Brain pericyte (primary cell): Measurements from ENCODE around the gene ERP44.
"Not testable (repeated sequence)": the region's sequence is repeated elsewhere in the genome, so short reads cannot be mapped to it uniquely, and the experiment has no call there.

ENCODE experiments used
- DNase-seq: peaks from one replicate; pipeline ENCODE4 v3.0.0-alpha.2; 2012; ENCODE audit warnings: low read depth, low spot score

Gene ERP44

GRCh38 chr9:100098887-100099721, at the start of gene ERP44, which contains the start of gene INVS:
TSS of gene ERP44 (minus strand) at chr9:100099000. CDS start at chr9:100098840, 160 bp downstream.
TSS of gene INVS (plus strand) at chr9:100099243. CDS start at chr9:100104522, 5,279 bp downstream.
- peak; percentile 96 for DNase-seq

DNA sequence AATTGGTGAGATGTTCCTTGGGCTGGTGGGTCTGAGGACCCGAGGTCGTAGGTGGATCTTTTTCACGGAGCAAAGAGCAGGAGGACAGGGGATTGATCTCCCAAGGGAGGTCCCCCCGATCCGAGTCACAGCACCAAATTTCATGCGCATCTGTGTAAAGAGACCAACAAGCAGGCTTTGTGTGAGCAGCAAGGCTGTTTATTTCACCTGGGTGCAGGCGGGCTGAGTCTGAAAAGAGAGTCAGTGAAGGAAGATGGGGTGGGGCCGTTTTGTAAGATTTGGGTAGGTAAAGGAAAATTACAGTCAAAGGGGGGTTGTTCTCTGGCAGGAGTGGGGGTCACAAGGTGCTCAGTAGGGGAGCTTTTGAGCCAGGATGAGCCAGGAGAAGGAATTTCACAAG, 47.2 kb upstream of the ERP44 start:
- not testable (repeated sequence) for DNase-seq

- not testable (repeated sequence) for DNase-seq
These were observed 46.6 kb upstream of the ERP44 start for GRCh38 chr9:100145167-100145934.

DNA sequence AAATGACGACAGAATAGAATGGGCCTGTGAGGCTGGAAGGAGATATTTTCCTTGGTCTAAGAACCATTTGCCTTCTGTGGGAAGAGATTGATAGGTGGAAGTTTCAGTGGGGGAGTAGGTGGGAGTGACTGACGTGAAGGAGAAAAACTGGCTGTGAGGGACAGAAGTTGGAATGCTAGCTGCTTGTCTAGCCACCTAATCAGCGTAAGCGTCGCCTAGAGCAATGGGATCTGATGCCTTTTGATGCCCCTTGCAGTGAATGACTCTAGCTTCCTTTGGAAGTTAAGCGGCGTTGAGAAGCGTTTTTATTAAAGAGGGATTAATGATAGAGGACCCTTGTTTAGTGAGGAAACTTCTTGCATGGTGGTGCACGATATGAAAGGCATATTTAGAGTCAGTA, 43.1 kb upstream of the ERP44 start:
- not testable (repeated sequence) for DNase-seq

DNA sequence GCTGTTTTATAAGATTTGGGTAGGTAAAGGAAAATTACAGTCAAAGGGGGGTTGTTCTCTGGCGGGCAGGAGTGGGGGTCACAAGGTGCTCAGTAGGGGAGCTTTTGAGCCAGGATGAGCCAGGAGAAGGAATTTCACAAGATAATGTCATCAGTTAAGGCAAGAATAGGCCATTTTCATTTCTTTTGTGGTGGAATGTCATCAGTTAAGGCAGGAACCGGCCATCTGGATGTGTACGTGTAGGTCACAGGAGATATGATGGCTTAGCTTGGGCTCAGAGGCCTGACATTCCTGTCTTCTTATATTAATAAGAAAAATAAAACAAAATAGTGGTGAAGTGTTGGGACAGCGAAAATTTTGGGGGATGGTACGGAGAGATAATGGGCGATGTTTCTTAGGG, 41.5 kb upstream of the ERP44 start:
- not testable (repeated sequence) for DNase-seq

DNA sequence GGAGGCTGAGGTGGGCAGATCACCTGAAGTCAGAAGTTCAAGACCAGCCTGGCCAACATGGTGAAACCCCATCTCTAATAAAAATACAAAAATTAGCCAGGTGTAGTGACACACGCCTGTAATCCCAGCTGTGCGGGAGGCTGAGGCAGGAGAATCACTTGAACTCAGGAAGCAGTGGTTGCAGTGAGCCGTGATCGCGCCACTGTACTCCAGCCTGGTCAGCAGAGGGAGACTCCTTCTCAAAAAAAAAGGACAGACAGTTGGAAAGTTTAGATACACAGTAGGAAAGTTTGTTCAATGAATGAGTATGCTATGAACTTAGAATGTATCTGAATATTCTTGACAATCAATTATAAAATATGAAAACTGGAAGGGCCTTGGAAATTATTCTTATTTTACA, 38.0 kb upstream of the ERP44 start:
- DNase-seq = not testable (repeated sequence)

DNA sequence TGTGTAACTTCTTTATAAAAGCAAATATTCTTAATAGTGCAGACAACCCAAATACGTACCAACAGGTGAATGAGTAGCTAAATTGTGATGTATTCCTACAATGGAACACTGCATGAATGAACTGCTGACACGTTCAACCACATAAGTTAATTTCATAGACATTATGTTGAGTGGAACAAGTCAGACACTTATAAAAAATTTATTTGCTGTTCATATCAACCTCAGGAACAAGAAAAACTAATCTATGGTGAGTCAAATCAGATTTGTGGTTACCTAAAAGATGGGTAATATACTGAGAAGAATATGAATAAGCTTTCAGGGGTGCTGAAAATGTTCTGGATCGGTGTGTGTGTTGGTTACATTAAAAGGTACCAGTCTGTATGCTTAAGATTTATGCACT, 35.9 kb upstream of the ERP44 start:
- no peak for DNase-seq

- DNase-seq = no peak
These were observed 33.2 kb upstream of the ERP44 start for GRCh38 chr9:100131875-100132430.

DNA sequence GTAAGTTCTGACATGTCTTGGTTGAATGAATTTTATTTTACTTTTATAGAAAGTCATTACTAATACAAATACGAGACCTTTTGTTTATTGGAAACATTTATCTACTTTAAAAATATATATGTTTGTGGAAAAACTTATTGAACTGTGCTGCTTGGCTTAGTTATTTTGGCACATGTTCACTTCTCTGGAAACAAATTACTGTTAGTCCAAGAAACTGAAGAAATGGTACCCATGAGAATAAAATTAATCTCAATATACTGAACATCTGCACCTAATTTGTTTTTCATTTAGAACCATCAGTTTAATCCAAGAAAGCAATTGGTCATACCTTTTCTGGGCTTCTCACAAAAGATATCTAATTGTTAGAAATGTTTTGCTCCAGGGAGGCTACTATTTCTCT, 32.4 kb upstream of the ERP44 start:
- DNase-seq = no peak

DNA sequence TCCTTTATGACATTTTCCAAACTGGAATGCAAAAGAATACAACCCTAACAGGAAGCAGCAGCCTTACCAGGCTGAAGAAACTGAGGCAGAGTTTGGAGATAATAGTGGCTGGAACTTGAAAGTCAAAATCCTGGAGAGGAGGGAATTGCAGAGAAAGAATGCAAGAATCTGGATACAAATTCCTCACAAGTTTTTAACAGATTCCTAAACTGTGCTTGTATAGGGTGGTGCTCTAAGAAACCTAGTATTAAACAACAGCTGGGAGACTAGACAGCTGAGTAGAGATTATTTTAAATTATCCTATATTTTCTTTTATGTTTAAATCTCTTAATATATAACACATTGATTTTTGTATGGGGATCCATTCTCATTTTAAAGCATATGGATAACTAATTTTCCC, 31.0 kb upstream of the ERP44 start:
- DNase-seq = no peak

DNA sequence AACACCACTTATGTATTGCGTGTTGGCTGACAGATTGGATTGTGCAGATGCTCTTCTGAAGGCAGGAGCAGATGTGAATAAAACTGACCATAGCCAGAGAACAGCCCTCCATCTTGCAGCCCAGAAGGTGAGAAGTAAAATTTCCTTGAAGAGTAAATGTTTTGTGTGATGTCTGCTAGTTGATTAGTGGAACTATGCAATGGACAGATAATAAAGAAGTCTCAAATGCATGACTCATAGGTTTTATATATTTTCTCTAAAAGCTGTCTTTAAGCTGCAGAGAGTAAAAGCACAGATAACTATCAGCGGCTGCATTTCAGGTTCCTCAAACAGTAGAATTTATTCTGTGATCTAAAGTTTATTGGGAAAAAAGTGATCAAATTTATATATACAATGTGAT, 27.6 kb upstream of the ERP44 start:
- no peak for DNase-seq

DNA sequence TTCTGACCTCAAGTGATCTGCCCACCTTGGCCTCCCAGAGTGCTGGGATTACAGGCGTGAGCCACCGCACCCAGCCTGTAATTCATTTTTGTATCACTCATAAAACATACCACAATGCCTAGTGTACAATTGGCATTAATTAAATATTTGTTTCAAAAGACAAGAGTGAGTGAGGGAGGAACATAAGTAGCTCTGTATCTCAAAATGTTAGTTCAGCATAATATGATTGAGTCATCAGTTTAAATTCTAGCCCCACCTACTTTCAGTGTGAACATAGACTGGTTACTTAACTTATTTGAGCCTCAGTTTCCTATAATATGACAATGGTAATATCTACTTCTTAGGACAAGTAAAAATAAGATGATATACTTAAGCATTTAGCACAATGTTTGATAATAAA, 27.1 kb upstream of the ERP44 start:
- DNase-seq = no peak

GRCh38 chr9:100125236-100125635, 26.4 kb upstream of the ERP44 start:
- no peak for DNase-seq

DNA sequence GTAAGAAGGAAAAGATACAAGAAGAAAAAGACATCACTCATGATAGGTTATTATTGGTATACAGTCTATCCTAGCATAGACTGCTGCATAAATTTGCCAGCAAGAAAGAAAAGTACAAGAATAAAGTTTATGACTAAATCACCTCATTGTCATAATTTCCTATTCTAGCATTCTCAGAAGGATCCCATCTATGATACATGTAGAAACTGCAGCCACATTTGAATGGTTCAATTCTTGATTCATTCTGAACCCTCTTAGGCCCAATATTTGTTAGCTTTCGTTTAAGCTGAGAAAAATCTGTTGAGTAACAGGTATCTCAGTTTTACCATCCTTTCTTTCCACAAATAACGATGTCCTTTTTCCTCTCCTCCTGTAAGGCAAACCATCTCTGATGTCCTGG, 21.5 kb upstream of the ERP44 start:
- no peak for DNase-seq

- DNase-seq = no peak
These were observed 18.5 kb upstream of the ERP44 start for GRCh38 chr9:100117316-100117715.

DNA sequence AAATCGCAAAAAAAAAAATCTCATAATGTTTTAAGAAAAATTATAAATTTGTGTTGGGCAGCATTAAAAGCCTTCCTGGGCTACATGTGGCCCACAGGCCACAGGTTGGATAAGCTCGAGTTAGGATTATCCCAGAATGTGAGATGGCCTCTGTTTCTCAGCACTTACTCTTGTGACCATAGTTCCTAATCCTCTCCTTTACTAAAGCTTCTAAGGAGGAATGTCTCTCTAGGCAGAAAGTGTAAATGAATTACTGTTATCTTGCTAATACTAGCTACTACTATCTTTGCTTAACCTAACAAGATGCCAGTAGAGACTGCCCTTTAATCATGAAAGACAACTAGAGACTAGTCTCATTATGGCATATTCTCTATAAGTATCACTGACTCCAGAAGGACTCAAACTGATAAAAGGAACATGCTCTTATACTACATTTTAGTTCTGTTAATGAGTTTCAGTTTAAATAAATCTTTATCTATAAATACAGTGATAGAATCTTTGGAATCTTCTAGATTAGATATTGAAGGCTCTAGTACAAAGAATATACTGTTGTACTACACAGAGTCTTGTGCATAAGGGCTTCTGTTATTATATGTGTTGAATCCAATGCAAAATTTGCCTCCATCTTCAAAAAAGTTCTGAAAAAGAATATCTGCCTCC, 14.0 kb upstream of the ERP44 start:
- DNase-seq = no peak

DNA sequence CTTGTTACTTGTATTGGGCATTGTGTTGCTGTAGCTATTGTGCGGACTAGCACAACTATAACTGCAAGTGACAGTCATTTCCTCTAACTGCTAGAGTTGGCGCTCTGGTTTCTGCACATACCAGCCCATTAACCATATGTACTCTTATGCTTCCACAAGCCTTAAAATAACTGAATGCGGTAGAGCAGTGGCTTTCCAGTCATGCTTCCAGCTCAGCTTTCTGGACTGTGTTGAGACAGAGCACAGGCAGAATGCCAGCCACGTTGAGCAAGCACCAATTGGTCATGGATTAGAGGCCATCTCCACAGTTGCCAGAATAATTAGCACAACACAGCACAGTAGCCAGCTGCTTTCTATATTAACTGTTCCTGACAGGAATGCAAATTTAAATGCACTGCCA, 12.4 kb upstream of the ERP44 start:
- DNase-seq = no peak

DNA sequence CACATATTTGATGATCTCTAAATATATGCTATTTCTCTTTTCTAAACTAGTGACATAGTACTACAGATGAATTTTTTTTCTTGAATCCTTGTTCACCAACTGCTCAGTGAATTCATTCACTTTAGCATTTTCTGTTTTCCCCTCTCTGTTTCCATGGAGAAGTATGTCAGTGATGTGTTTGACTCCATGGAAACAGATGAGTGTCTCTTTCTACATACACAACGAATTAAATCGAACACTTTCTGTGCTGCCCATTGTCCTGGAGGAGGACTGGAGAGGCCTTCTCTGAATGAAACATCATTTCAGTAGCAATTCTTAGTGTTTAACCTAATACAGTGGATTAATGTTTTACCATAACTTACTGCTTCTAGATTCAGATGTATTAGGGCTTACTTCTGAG, 9.8 kb upstream of the ERP44 start:
- DNase-seq = no peak

- no peak for DNase-seq
These were observed 7.8 kb upstream of the ERP44 start for GRCh38 chr9:100106616-100107015.

GRCh38 chr9:100105861-100106260, 7.1 kb upstream of the ERP44 start:
- DNase-seq = no peak

DNA sequence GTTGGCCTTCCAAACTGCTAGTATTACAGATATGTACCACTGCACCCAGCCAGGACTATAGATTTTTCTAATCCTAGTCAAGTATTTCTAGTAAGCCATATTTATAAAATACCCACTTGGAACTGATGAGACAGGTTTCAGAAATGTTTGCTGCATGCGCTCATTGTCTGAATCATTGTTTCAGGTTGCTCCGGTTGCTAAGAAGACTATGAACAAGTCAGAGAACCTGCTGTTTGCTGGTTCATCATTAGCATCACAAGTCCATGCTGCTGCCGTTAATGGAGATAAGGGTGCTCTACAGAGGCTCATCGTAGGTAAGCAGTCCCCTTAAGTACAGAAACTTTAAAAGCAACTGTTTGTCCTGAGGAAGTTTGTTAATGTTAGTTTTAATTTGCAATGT, 5.5 kb upstream of the ERP44 start:
- DNase-seq = no peak

GRCh38 chr9:100101608-100102007, 2.8 kb upstream of the ERP44 start:
- no peak for DNase-seq
